Measurements from ENCODE around the gene WDR5B.

DNA sequence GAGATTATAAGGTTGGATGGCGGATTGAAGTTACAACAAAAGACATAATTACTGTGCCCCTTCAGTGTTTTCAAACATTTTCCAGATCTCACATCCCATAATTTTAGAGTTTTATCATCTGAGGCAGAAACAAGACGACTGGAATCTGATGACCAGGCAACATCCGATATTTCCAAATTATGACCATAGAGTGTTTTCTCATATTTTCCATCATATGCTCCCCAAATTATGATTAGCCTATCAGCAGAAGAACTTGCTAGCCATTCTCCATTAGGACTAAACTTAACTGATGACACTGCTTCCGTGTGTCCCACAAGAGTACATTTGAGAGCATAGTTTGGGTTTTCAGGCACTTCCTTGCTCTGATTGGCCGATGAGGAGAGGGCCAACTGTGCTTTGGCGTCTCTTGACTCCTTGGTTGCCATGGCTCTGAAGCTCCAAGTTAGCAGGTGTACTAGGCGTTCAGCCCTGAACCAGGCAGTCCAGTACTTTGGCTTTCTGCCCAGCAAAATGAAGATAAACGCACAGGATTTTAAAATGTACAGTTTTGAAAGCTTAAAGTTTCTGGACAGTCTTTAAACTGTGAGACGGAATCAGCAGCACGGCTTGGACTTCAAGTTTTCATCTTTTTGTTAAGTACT, 638 bp downstream of the WDR5B start:
- TF ChIP-seq EZH2 (IDR thresholded peaks at IDR 0.05; ENCODE audit: insufficient read depth, poor library complexity, severe bottlenecking) = no peak
- TF ChIP-seq EZH2phosphoT487 (IDR thresholded peaks at IDR 0.05; ENCODE audit: insufficient read depth, low read depth) = no peak
